PFSK-1 (cell line): ENCODE measurements around the gene CMTM3.

Experiments used
- FOXP2 ChIP-seq: optimal IDR thresholded peaks from 2 replicates; pipeline ENCODE3; 2011; ENCODE audit warnings: borderline replicate concordance, control low read depth, inconsistent platforms; ENCODE audit not compliant: insufficient read depth; ENCODE audit errors: extremely low read length, extremely low read depth
- POLR2AphosphoS5 ChIP-seq: IDR thresholded peaks from 2 replicates; pipeline ENCODE4 v1.6.1; 2012; ENCODE audit warnings: low read depth, mild to moderate bottlenecking, control low read depth, low read length, moderate library complexity
- REST ChIP-seq, 2 experiments: IDR thresholded peaks; 2 replicates each; pipeline versions ENCODE4 v1.6.1 to v1.8.0; 2011 to 2012; ENCODE audit warnings: low read depth in 2 of 2, low read length in 2 of 2, control low read depth in 1 of 2, inconsistent platforms in 1 of 2, mild to moderate bottlenecking in 1 of 2, moderate library complexity in 1 of 2; ENCODE audit not compliant: insufficient read depth in 1 of 2
- SIN3A ChIP-seq: IDR thresholded peaks from 2 replicates; pipeline ENCODE4 v1.6.1; 2012; ENCODE audit warnings: mild to moderate bottlenecking, low read length, moderate library complexity, borderline replicate concordance; ENCODE audit not compliant: insufficient read depth
- TAF1 ChIP-seq: IDR thresholded peaks from 2 replicates; pipeline ENCODE4 v1.6.1; 2012; ENCODE audit warnings: low read length, control low read depth, borderline replicate concordance; ENCODE audit not compliant: insufficient read depth

CMTM3 gene

GRCh38 chr16:66639091-66639885, 34.8 kb downstream of the CMTM3 start:
- TF ChIP-seq REST (IDR thresholded peaks at IDR 0.05; ENCODE audit: insufficient read depth in 1 of 2, low read depth in 2 of 2, low read length in 2 of 2) (no peak), SIN3A (no peak), FOXP2 (no peak), TAF1 (no peak), POLR2AphosphoS5 (no peak)

- TF ChIP-seq REST (IDR thresholded peaks at IDR 0.05; ENCODE audit: insufficient read depth in 1 of 2, low read depth in 2 of 2, low read length in 2 of 2): no peak
- TF ChIP-seq FOXP2: no peak
- no peak for TF ChIP-seq SIN3A
- no peak for TF ChIP-seq TAF1
- TF ChIP-seq POLR2AphosphoS5: no peak
These were observed 36.3 kb downstream of the CMTM3 start for GRCh38 chr16:66640724-66641314.

- TF ChIP-seq REST (IDR thresholded peaks at IDR 0.05; ENCODE audit: insufficient read depth in 1 of 2, low read depth in 2 of 2, low read length in 2 of 2) (no peak), SIN3A (no peak), POLR2AphosphoS5 (no peak), TAF1 (no peak), FOXP2 (no peak)
These were observed 36.9 kb downstream of the CMTM3 start for GRCh38 chr16:66641387-66641786.

GRCh38 chr16:66647866-66648265, 43.4 kb downstream of the CMTM3 start:
- no peak for TF ChIP-seq TAF1
- no peak for TF ChIP-seq SIN3A
- no peak for TF ChIP-seq REST (IDR thresholded peaks at IDR 0.05; ENCODE audit: insufficient read depth in 1 of 2, low read depth in 2 of 2, low read length in 2 of 2)
- no peak for TF ChIP-seq POLR2AphosphoS5
- no peak for TF ChIP-seq FOXP2
